ENCODE data around the gene SKIL.

Gene SKIL

GRCh38 chr3:170397685-170398084, 40.2 kb downstream of the SKIL start:
- no peak for DNase-seq (ENCODE audit: low read depth)

GRCh38 chr3:170405101-170405500, 47.6 kb downstream of the SKIL start:
- DNase-seq (ENCODE audit: low read depth), result no peak

GRCh38 chr3:170410428-170411029, 53.0 kb downstream of the SKIL start:
- peak; percentile 32 for DNase-seq (ENCODE audit: low read depth)

- no peak for DNase-seq (ENCODE audit: low read depth)
These were observed 55.8 kb downstream of the SKIL start for GRCh38 chr3:170413291-170413690.

GRCh38 chr3:170414202-170414663, 56.7 kb downstream of the SKIL start:
- DNase-seq (ENCODE audit: low read depth), result peak; percentile 87

GRCh38 chr3:170417090-170417489, 59.6 kb downstream of the SKIL start:
- DNase-seq (ENCODE audit: low read depth), result no peak

- DNase-seq (ENCODE audit: low read depth), result peak; percentile 56
These were observed 61.2 kb downstream of the SKIL start, which contains the start of gene CLDN11 for GRCh38 chr3:170418422-170419398. CLDN11 (plus strand) TSS chr3:170418868; CDS start chr3:170419067, 199 bp downstream.

GRCh38 chr3:170419557-170420087, 62.1 kb downstream of the SKIL start:
- DNase-seq (ENCODE audit: low read depth), result no peak

GRCh38 chr3:170420307-170420821, 62.8 kb downstream of the SKIL start:
- DNase-seq (ENCODE audit: low read depth), result no peak

- DNase-seq (ENCODE audit: low read depth), result no peak
These were observed 63.7 kb downstream of the SKIL start for GRCh38 chr3:170421111-170421641.

- no peak for DNase-seq (ENCODE audit: low read depth)
These were observed 64.2 kb downstream of the SKIL start for GRCh38 chr3:170421758-170422157.

- DNase-seq (ENCODE audit: low read depth), result no peak
These were observed 65.6 kb downstream of the SKIL start for GRCh38 chr3:170423001-170423615.

GRCh38 chr3:170424879-170425278, 67.4 kb downstream of the SKIL start:
- no peak for DNase-seq (ENCODE audit: low read depth)

- no peak for DNase-seq (ENCODE audit: low read depth)
These were observed 68.2 kb downstream of the SKIL start for GRCh38 chr3:170425491-170426239.

- no peak for DNase-seq (ENCODE audit: low read depth)
These were observed 68.8 kb downstream of the SKIL start for GRCh38 chr3:170426240-170426797.

- DNase-seq (ENCODE audit: low read depth), result no peak
These were observed 70.6 kb downstream of the SKIL start for GRCh38 chr3:170428095-170428494.

- no peak for DNase-seq (ENCODE audit: low read depth)
These were observed 71.5 kb downstream of the SKIL start for GRCh38 chr3:170429050-170429449.

- no peak for DNase-seq (ENCODE audit: low read depth)
These were observed 73.5 kb downstream of the SKIL start for GRCh38 chr3:170431054-170431453.

- DNase-seq (ENCODE audit: low read depth), result no peak
These were observed 74.9 kb downstream of the SKIL start for GRCh38 chr3:170432416-170432815.

- no peak for DNase-seq (ENCODE audit: low read depth)
These were observed 79.2 kb downstream of the SKIL start for GRCh38 chr3:170436697-170437096.

GRCh38 chr3:170437176-170437575, 79.7 kb downstream of the SKIL start:
- DNase-seq (ENCODE audit: low read depth), result no peak
